Measurements from ENCODE around the gene SLC4A5.

Gene SLC4A5

GRCh38 chr2:74334931-74335333 lies 8.3 kb downstream of the SLC4A5 start:
- TF ChIP-seq CTCF (IDR thresholded peaks at IDR 0.05), result peak; percentile 66

GRCh38 chr2:74333896-74334586 lies 9.2 kb downstream of the SLC4A5 start:
- no peak for TF ChIP-seq CTCF (IDR thresholded peaks at IDR 0.05)

GRCh38 chr2:74333175-74333574 lies 10.0 kb downstream of the SLC4A5 start:
- peak; percentile 42; the same call in 1 of the 2 replicates for TF ChIP-seq CTCF (IDR thresholded peaks at IDR 0.05)

GRCh38 chr2:74332550-74333174 lies 10.6 kb downstream of the SLC4A5 start:
- no peak for TF ChIP-seq CTCF (IDR thresholded peaks at IDR 0.05)

- no peak for TF ChIP-seq CTCF (IDR thresholded peaks at IDR 0.05)
Observed at GRCh38 chr2:74328573-74328972, 14.6 kb downstream of the SLC4A5 start.

- no peak for TF ChIP-seq CTCF (IDR thresholded peaks at IDR 0.05)
Observed at GRCh38 chr2:74328074-74328473, 15.1 kb downstream of the SLC4A5 start.

GRCh38 chr2:74327627-74328026 lies 15.6 kb downstream of the SLC4A5 start:
- TF ChIP-seq CTCF (IDR thresholded peaks at IDR 0.05), result no peak
